Activated T-cell treated with anti-CD3 and anti-CD28 coated beads, Interleukin-2, amount 50 U/mL, for 4 hours (primary cell): Measurements from ENCODE around the gene TMEM201. TPM values are rescaled to one million over a fixed set of nuclear protein-coding genes. Genes with fewer than 3 reads are reported as not detected.

Source experiments
- ATAC-seq, 2 donors: fragments of 200-7000 bp; cut with Tn5 transposase; one replicate each; pipeline ENCODE4 v1.10.0; 2021
- DNase-seq: peaks from one replicate; pipeline ENCODE4 v3.0.0-alpha.2; 2020
- H3K27me3 Mint-ChIP-seq: one replicate; pipeline ENCODE4 v1.8.0; 2021; ENCODE audit warnings: low read depth, mixed read lengths
- H3K36me3 Mint-ChIP-seq: one replicate; pipeline ENCODE4 v1.8.0; 2022; ENCODE audit warnings: mixed read lengths; ENCODE audit not compliant: insufficient read depth
- H3K4me1 Mint-ChIP-seq: one replicate; pipeline ENCODE4 v1.8.0; 2021; ENCODE audit warnings: low read depth, mixed read lengths
- H3K4me3 Mint-ChIP-seq: one replicate; pipeline ENCODE4 v1.8.0; 2021; ENCODE audit warnings: mild to moderate bottlenecking, moderate library complexity, mixed read lengths
- H3K9me3 Mint-ChIP-seq: one replicate; pipeline ENCODE4 v1.8.0; 2021; ENCODE audit warnings: mixed read lengths
- total RNA-seq, 3 donors: library from RNA; stranded (reverse); gene quantifications; one replicate each; pipeline ENCODE4 v1.2.1, GENCODE V29; 2021

The TMEM201 gene
- total RNA-seq, 3 donors from 2014 or later = 37.0 to 44.6 (median 38.8) TPM

DNA sequence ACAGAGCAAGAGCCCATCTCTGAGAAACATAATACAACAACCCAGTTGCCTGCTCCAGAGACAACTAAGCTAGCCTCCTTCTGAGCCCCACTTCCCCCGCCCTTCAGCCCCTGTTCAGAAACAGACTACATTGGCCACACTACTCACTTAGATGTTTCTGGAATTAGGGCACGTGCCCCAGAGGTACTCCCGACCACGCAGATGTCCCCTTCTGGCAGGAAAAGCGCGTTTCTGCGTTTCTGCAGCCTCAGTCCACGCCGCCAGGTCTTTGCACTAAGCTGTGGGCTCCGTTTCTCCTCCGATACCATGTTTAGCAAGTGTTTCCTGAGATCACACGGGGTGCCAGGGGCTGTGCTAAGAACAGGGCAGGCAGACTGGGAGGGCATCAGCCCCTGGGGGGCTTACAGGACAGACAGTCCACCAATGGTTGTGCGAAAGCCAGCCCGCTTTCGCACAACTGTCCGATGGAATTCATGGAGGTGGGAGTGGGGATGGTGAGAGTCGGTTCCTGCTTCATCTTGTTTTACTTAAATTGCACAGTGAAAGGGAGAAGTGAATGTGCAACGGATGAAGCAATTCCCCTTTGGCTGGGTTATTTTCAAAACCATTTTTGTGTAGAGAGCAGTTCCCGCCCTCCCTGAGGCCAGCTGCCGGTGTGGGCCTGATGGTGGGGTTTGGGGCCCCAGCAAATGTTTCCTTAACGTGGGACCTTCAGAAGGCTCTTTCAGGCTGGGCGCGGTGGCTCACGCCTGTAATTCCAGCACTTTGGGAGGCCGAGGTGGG is 65.5 kb downstream of the TMEM201 start:
- Mint-ChIP-seq H3K9me3 (no peaks in the 10 kb centered on the region), H3K27me3 (no peaks in the 10 kb centered on the region), H3K4me3 (peak overlapping the region; percentile 92), H3K4me1 (peaks cover 77% of the 10 kb centered on the region), H3K36me3 (peaks cover 7% of the 10 kb centered on the region)
- ATAC-seq = peak; percentile 8
- DNase-seq = peak; percentile 8

GRCh38 chr1:9654834-9655723 is 66.4 kb downstream of the TMEM201 start:
- peak overlapping the region; percentile 92 for H3K4me3 Mint-ChIP-seq
- ATAC-seq (peak; percentile 48 to 51), DNase-seq (peak; percentile 47)
- peaks cover 7% of the 10 kb centered on the region for H3K36me3 Mint-ChIP-seq
- H3K9me3 Mint-ChIP-seq = no peaks in the 10 kb centered on the region
- H3K4me1 Mint-ChIP-seq = peaks cover 80% of the 10 kb centered on the region
- H3K27me3 Mint-ChIP-seq = no peaks in the 10 kb centered on the region

DNA sequence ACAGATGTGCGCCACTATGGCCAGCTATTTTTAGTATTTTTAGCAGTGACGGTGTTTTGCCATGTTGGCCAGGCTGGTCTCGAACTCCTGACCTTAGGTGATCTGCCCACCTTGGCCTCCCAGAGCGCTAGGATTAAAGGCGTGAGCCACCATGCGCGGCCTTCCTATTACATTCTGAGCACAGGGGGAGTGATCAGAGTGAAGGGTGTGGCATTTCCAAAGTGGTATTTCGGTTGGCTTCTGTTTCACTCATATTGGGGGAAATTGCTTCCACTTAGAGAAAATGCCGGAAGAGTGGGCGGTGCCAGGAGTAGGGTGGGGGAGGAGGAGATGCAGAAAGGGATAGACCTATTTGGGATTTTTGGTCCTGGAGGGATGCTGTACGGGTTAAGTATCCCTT is 67.1 kb downstream of the TMEM201 start:
- peaks cover 80% of the 10 kb centered on the region for H3K4me1 Mint-ChIP-seq
- no peak for DNase-seq
- H3K36me3 Mint-ChIP-seq = peaks cover 14% of the 10 kb centered on the region
- no peaks in the 10 kb centered on the region for H3K9me3 Mint-ChIP-seq
- ATAC-seq = no peak
- H3K27me3 Mint-ChIP-seq = no peaks in the 10 kb centered on the region
- peak overlapping the region; percentile 92 for H3K4me3 Mint-ChIP-seq

DNA sequence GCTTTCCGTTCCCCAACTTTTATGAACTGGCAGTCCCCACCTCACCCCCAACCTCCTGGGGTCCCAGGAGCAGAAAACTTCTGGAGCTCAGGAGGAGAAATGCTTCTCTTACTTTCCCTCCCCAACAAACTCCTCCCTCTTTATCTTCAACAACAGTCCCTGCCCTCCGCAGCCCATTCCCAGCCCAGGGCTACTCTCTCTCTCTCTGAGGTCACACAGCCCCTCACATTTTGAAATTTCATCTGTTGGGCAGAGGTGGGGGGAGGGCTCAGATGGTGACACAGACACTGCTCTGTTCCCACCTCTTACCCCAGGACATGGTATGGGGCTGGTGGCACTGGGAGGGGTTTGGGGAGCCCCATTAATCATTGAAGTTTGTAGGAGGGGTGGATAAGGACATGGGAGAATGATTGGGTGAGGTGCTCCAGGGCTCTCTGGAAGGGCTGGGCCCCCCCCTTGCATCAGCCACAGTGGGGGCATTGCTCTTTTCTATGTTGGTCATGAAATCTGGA is 68.9 kb downstream of the TMEM201 start:
- DNase-seq (no peak), ATAC-seq (peak; percentile 12 to 16)
- H3K4me1 Mint-ChIP-seq = peaks cover 80% of the 10 kb centered on the region
- H3K36me3 Mint-ChIP-seq = peaks cover 19% of the 10 kb centered on the region
- peak overlapping the region; percentile 55 for H3K4me3 Mint-ChIP-seq
- no peaks in the 10 kb centered on the region for H3K9me3 Mint-ChIP-seq
- no peaks in the 10 kb centered on the region for H3K27me3 Mint-ChIP-seq

- ATAC-seq (no peak), DNase-seq (no peak)
- Mint-ChIP-seq H3K4me1 (peaks cover 82% of the 10 kb centered on the region), H3K9me3 (no peaks in the 10 kb centered on the region), H3K36me3 (peaks cover 23% of the 10 kb centered on the region), H3K27me3 (no peaks in the 10 kb centered on the region), H3K4me3 (peak overlapping the region; percentile 55)
These were observed 69.5 kb downstream of the TMEM201 start for GRCh38 chr1:9658199-9658598.

GRCh38 chr1:9659328-9659727 is 70.6 kb downstream of the TMEM201 start:
- Mint-ChIP-seq H3K27me3 (no peaks in the 10 kb centered on the region), H3K9me3 (no peaks in the 10 kb centered on the region), H3K4me1 (peaks cover 72% of the 10 kb centered on the region), H3K36me3 (peaks cover 25% of the 10 kb centered on the region), H3K4me3 (no peak overlapping the region)
- ATAC-seq = no peak
- DNase-seq = no peak

- H3K4me3 Mint-ChIP-seq = no peak overlapping the region
- no peak for ATAC-seq
- no peak for DNase-seq
- peaks cover 25% of the 10 kb centered on the region for H3K36me3 Mint-ChIP-seq
- peaks cover 56% of the 10 kb centered on the region for H3K4me1 Mint-ChIP-seq
- H3K9me3 Mint-ChIP-seq = no peaks in the 10 kb centered on the region
- no peaks in the 10 kb centered on the region for H3K27me3 Mint-ChIP-seq
These were observed 74.5 kb downstream of the TMEM201 start for GRCh38 chr1:9663257-9663656.

Other genes with a start within 250 kb of the TMEM201 start
- gene SLC25A33, start 49.4 kb upstream of the TMEM201 start, total RNA-seq = 10 to 100 TPM; 22.2 to 24.9 (median 22.2) TPM
- gene PIK3CD, start 62.8 kb downstream of the TMEM201 start, total RNA-seq = 100 to 1,000 TPM in 1 of 3 donors, 10 to 100 TPM in 2; 97.6 to 123 (median 99.2) TPM
- gene CLSTN1, start 235.1 kb downstream of the TMEM201 start, total RNA-seq = 10 to 100 TPM; 34.4 to 38.5 (median 34.6) TPM